Fibroblast of the aortic adventitia (primary cell): ENCODE measurements around the gene C2orf92. TPM values are rescaled to one million over a fixed set of nuclear protein-coding genes. Genes with fewer than 3 reads are reported as not detected.

ENCODE experiments used
- DNase-seq: peaks from one replicate; pipeline ENCODE4 v3.0.0-alpha.2; 2010; ENCODE audit warnings: low read depth
- H3K4me3 ChIP-seq: 2 replicates; pipeline ENCODE4 v1.5.1; 2011; ENCODE audit warnings: low read depth, mild to moderate bottlenecking, control low read depth, low read length, moderate library complexity
- total RNA-seq: library from RNA; depleted of rRNA; stranded (reverse); fragments of >200 nt; gene quantifications from 2 replicates; pipeline ENCODE4 v1.2.3, GENCODE V29; 2012; ENCODE audit warnings: low replicate concordance
- TF ChIP-seq, protein P1 (sequence below): IDR thresholded peaks from 2 replicates; pipeline ENCODE4 v1.5.1; 2011; ENCODE audit warnings: mild to moderate bottlenecking, low read length, control low read depth, inconsistent platforms; ENCODE audit not compliant: insufficient read depth

C2orf92 gene
- total RNA-seq, 1 donor, result 2.0 TPM

DNA sequence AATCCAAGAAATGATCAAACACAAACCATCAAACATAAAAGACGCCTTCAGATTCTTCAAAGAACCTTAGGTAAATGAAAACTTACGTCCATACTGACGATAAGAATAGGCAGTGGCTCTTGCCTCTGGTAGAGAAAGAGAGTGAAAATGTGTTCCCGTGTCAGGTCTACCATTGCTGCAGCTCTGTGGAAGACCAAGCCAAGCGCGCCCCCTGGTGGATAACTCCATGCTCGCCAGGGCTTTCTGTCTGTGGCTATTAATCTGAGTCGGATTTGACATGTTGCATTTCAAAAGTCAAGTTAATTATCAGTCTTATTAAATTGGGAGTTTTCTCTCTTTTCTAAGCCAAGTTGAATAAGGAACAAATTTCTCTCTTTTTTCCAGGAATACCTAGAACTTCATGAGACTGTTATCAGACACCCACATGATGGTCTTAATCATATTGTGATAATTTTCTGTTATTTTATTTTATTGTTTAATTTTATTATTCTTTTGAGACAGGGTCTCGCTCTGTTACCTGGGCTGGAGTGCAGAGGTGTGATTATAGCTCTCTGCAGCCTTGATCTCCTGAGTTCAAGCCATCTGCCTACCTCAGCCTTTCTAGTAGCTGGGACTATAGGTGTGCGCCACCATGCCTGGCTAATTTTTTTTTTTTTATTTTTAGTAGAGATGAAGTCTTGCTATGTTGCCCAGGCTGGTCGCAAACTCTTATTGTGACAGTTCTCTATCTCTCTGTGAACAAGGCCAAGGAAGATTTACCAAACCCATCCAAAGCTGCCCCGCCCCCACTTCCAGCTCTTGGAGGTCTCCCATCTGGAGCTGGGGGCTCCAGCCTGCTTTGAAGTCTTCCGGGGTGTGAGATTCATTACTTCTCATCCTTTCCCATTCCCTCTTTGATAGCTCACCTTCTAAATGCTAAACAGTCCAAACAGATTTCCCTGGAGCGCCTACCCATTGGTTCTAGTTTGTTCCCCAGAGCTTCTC is 28.0 kb downstream of the C2orf92 start:
- no peak overlapping the region for H3K4me3 ChIP-seq
- TF ChIP-seq, protein P1, sequence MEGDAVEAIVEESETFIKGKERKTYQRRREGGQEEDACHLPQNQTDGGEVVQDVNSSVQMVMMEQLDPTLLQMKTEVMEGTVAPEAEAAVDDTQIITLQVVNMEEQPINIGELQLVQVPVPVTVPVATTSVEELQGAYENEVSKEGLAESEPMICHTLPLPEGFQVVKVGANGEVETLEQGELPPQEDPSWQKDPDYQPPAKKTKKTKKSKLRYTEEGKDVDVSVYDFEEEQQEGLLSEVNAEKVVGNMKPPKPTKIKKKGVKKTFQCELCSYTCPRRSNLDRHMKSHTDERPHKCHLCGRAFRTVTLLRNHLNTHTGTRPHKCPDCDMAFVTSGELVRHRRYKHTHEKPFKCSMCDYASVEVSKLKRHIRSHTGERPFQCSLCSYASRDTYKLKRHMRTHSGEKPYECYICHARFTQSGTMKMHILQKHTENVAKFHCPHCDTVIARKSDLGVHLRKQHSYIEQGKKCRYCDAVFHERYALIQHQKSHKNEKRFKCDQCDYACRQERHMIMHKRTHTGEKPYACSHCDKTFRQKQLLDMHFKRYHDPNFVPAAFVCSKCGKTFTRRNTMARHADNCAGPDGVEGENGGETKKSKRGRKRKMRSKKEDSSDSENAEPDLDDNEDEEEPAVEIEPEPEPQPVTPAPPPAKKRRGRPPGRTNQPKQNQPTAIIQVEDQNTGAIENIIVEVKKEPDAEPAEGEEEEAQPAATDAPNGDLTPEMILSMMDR, result peak; percentile 92
- DNase-seq, result peak; percentile 84

DNA sequence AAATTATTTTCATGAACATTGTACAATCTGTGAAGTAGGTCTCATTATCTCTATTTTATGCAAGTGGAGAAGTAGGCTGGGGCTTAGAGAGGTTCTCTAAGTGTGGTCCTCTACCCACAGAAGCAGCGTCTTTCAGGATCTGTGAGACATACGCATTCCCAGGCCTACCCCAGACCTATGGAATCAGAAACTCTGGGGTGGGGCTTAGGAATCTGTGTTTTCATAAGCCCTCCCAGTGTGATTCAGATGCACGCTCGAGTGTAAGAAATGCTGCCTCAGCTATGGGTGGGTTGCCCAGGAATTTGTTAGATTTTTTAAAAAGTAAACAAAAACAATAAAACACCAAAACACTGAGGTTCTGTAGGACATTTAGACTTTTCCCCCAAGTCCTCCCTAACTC is 29.0 kb downstream of the C2orf92 start:
- DNase-seq, result no peak
- H3K4me3 ChIP-seq, result no peak overlapping the region
- TF ChIP-seq, protein P1, result no peak

DNA sequence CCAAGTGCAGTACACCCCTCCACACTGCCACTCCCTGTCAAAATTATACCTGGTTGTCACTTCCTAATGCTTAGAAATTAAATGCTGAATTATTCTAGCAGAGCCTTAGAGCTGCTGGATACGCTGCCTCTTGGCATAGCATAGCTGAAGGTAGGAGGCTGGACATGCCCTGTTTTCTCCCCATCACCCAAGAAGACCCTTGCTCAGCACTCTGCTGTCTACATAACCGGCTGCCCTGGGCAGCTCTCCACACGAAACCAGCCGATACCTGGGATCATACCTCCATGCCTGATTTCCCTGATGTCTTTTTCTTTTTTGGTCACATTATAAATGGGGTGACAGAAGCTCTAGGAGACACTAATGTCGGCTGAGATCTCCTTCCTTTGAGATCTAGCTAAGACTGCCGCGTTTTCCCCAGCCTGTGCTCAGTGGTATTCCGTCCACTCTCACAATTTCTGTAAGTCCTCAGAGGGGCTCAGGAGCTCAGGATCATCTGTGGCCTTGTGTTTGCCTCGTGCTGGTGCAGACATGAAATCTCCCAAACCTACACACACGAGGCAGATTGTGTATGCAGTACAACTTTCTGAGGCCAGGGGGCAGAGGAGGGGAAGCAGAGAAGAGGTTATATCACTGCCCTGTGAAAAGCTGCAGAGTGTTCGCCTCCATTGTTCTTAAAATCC is 30.4 kb downstream of the C2orf92 start:
- DNase-seq, result peak; percentile 68
- TF ChIP-seq, protein P1, result peak; percentile 84
- H3K4me3 ChIP-seq, result no peak overlapping the region

DNA sequence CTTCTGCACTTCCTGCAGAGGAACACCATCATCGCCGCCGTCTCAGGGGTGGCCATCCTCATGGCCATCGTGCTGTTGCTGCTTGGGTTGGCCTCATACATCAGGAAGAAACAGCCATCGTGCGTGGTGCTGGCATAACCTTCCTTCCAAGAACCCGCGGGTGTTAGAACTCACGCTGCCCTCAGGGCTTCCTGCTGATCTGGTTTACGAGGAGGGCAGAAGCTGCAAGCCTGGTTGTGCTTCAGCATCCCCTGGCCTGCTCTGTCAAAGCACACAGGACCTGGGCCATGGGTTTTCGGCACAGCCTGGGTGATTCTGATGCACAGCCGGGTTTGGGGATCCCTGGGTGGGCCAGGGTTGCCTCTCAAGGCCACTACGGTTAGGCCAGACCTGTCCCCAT is 31.7 kb downstream of the C2orf92 start:
- TF ChIP-seq, protein P1, result no peak
- H3K4me3 ChIP-seq, result no peak overlapping the region
- DNase-seq, result no peak

DNA sequence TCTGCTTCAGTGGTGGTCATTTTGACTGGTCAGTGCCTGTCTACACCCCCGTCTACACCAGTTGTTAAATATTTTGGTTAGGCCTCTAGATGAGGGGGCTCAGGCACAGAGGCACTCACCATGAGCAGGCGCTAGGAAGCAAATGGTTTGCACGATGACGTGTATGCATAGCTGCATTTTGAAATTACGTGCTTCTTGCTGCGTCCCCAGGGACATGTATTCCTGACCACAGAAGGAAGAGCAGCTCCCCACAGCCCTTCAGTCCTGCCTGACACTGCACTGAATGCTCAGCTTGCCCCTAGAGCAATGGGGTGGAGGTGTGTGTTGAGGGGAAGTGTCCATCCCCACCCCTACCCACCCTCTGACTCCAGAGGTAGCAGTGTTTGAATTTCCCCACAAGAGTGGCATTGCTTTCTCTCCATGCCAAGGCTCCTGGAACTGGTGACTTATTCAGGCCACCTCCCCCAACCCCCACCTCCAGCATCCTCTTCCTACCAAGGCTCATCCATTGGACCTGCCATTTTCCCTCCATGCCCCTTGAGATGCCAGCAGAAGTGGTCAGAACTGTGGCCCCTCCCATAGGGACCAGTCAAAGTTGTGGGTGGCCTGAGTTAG is 32.4 kb downstream of the C2orf92 start:
- H3K4me3 ChIP-seq, result no peak overlapping the region
- TF ChIP-seq, protein P1, result no peak
- DNase-seq, result no peak

DNA sequence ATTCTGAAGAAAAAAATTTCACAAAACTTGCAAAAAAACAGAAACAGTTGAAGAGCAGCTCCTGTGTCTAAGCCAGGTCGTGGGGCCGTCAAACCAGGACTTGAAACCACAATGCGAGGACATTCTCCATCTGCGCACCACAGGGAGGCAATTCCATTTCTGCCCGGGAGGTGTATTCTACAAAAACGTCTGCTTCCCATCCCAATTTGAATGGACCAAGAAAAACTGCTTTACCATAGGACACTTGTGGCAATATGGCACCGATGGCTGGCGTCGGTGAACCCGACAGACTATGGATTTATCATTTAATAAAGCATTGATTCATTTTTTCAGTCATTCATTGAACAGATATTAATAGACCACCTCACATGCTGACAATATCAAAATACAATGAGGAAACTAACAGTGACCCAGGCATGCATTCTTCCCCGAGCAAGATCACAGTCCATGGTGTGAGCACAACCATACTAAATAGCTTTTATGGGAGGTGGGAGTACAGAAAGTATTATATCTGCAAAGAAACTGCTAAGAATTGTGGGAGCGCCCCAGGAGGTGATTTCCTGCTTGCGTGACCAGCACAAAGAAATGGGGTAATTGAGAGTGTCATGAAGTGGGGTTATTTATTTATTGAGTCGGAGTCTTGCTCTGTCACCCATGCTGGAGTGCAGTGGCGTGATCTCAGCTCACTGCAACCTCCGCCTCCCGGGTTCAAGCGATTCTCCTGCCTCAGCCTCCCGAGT is 33.4 kb downstream of the C2orf92 start:
- TF ChIP-seq, protein P1, result no peak
- no peak for DNase-seq
- no peak overlapping the region for H3K4me3 ChIP-seq
